GOT3 (cell line): Measurements from ENCODE around the gene CHST11.

ENCODE experiments used
- DNase-seq: peaks from one replicate; lab custom pipeline; 2025; ENCODE audit warnings: mixed read lengths; lab: John Stamatoyannopoulos, UW

Gene CHST11

DNA sequence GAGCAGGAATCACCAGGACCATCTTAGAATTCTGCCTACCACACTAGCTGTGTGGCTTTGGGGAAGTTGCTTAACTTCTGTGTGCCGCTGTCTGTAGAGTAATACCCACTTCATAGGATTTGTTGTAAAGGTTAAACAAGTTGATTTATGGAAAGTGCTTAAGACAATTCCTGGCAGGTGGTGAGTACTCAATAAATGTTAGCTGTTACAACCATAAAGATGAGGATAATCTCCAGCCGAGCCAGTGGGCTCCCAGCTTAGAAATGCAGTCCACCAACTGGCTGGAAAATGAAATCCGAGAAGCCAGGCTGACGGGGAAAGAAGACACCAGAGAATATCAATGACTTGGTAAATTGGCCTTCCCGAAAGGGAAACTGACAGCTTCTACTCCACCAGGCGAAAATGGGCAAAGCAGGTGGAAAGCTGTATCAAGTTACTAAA is 173.5 kb downstream of the CHST11 start:
- DNase-seq, result no peak

- DNase-seq, result no peak
Measured at GRCh38 chr12:104631867-104632266, 175.1 kb downstream of the CHST11 start.

- DNase-seq, result no peak
Measured at GRCh38 chr12:104632724-104633201, 176.0 kb downstream of the CHST11 start.

GRCh38 chr12:104634044-104634443 is 177.3 kb downstream of the CHST11 start:
- DNase-seq, result no peak

DNA sequence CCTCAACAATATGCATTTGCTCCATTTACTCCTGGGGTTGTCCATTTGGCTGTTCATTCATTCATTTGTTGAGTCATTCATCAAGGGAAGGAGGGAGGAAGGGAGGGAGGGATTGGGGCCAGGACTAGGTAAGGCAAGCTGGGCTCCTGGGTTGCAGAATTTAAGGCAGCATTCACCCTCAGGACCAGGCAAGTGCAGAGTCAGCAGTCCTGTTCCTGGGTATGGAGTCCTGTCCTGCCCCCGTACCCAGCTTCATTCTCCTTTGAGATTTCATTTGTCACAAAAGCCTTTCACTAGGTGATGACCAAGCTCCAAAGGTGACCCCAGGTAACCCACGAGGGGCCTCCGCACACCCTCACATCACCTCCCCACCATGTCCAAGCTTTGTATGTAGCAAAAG is 178.1 kb downstream of the CHST11 start:
- DNase-seq, result no peak

GRCh38 chr12:104635607-104636343 is 179.0 kb downstream of the CHST11 start:
- DNase-seq, result no peak

DNA sequence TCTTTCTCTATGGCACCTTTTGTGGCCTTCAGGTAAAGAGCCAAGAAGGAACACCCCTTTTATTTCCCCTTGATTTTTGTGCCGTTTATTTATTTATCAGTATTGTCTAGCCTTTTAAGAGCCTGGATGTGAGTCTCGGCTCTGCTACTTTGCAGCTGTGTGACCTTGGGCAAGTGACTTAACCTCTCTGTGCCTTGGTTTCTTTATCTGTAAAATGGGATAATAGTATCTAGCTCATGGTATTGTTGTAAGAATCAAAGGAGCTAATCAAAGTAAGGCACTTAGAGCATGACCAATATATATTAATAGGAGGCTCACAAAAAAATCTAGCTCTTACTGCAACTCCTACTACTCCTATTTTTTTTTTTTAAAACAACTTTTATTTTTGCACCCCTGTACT is 179.7 kb downstream of the CHST11 start:
- DNase-seq, result no peak

DNA sequence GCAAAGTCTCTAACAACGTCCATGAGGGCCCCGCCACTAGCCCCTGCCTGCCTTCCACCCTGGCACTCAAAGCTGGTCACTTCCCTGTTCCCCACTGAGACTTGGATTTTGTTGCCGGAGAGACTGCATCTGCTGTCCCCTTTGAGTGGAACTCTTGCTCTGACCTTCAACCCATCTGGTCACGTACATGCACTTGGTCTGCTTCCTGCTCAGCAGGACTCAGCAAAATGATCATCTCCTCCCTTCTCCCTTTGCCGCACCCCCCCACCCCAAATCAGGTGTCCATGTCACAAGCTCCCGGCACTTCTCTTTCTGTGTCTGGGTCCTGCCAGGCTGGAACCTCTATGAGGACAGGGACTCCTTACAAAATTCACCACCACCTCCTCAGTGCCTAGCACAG is 180.9 kb downstream of the CHST11 start:
- DNase-seq, result no peak

GRCh38 chr12:104638218-104638850 is 181.6 kb downstream of the CHST11 start:
- DNase-seq, result no peak

DNA sequence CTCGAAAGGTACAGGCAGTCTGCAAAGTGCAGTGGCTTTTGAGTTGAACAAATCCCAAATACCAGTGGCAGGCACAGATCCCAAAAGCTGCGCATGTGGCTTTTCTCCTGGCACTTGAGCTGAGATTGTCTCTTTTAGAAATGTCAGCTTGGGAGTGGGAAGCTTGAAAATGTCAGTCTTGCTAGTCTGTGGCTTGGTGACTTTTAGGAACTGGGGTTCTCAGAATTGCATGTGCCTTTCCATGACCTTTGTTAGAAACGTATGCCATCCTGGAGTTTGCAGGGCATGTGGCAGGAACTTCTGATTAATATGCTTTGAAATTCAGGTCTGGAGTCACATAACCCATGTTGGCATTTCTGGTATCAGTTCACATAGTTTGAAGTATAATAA is 182.1 kb downstream of the CHST11 start:
- DNase-seq, result no peak

GRCh38 chr12:104640956-104641355 is 184.2 kb downstream of the CHST11 start:
- DNase-seq, result no peak

GRCh38 chr12:104641862-104642261 is 185.1 kb downstream of the CHST11 start:
- DNase-seq, result no peak

DNA sequence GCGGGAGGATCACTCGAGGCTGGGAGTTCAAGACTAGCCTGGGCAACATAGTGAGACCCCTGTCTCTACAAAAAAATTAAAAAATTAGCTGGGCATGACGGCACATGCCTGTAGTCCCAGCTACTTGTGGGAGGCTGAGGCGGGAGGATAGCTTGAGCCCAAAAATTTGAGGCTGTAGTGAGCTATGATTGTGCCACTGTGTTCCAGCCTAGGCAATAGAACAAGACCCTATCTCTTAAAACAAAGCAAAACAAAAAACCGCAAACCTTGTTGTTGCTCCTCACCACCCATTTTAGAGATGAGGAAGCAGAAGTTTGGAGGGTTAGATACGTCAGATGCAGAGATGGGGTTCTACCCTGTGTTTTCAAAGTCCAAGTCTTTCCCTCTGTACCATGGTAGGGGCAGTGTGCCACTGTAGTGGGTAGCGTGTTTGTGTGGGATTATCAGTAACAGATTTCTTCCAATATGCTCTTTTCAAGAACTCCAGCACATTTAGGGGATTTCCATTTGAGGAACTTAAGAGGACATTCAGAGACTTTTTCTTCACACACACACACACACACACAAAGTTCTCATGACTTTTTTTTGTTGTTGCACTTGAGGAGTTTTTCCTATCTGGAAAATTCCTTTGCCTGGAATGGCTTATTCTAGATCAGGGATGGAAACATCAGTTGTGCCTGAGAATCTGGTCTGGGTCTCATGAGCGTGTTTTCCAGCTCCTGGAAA is 186.5 kb downstream of the CHST11 start:
- no peak for DNase-seq

DNA sequence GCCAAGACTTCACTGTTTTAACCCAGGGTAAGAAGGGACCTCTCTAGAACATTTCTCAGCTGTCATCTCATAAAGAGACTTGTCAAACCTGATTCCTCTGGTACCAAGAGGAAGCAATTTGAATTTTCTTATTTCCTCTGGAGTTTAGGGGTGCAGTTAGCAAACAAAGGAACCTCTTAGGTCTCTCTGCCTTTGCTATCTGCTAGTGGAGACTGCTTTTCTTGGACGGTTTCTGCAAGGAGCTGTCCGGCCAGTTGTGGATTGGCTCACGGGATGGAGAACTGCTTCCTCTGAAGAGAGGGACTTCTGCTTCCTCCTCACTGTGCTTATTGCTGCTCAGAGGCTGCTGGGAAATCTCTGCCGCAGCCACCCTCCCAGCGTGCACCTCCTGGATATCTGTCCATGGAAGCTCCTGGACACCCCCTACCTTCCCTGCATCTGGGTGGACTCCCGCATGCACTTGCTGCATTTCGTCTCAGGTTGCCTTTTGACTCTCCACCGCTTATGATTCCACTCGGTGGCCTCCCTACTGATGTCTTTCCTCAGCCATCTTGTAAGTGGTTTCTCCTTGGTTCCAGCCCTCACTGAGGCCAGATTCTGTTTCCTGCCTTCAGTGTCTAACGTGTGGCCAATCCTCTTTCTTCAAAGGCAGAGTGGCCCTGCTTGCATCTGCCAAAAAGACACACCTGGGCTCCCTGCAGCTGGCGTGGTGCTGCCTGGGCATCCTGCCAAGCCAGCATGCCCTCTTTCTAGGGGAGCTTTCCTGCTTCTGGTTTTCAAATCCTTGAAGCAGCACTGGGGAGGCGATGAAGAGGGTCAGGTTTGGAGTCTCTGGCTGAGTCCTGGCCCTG is 187.3 kb downstream of the CHST11 start:
- DNase-seq, result no peak

DNA sequence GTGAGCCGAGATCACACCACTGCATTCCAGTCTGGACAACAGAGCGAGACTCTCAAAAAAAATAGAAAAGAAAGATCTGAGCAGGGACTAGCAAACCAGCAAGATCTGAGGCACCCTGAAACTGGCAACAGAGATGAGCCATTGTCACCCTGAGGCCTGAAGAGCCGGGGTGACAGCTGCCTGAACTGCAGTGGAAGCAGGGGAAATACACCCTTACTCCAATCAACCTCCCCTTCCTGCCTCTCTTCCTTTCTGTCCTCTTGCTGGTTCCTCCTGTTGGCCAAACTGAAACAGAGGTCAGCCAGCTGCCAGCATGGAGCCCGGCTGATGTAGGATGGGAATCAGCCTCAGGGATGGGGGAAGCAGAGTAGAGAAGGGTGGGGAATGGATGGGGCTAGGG is 192.0 kb downstream of the CHST11 start:
- no peak for DNase-seq

- no peak for DNase-seq
Measured at GRCh38 chr12:104649217-104649824, 192.6 kb downstream of the CHST11 start.

GRCh38 chr12:104649921-104650320 is 193.2 kb downstream of the CHST11 start:
- no peak for DNase-seq

GRCh38 chr12:104650541-104650940 is 193.8 kb downstream of the CHST11 start:
- no peak for DNase-seq

DNA sequence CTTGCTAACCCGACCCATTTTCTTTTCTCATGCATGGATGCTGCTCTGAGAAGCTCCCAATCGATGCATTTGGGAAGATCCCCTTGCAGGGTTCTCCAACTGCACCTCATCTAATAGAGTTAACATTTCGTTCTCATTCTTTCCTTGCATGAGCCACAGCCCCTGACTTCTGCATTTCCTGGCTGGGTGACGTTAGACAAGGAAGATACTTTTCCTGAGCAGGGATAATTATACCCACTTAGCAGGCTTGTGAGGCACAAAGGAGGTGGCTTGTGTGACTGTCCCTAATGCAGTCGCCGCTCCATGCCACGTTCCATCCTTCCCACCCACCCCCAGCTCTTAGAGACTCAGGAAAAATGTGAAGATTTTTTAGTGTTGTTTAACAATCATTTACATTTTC is 195.1 kb downstream of the CHST11 start:
- no peak for DNase-seq

- DNase-seq, result no peak
Measured at GRCh38 chr12:104652358-104652757, 195.6 kb downstream of the CHST11 start.

DNA sequence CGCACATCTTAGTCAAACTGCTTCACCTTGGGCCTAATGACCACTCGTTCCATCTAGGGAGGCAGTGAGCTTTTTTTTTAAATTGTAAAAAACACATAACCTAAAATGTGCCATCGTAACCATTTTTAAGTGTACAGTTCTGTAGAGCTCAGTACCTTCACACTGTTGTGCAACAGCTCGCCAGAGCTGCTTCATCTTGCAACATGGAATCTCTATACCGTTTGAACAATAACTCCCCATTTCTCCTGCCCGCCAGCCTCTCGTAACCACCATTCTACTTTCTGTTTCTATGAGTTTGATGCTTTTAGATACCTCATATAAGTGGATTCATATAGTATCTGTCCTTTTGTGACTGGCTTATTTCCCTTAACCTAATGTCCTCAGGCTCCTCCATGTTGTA is 196.2 kb downstream of the CHST11 start:
- DNase-seq, result no peak
